Measurements from ENCODE around the gene KRT82. TPM values are rescaled to one million over a fixed set of nuclear protein-coding genes. Genes with fewer than 3 reads are reported as not detected.

KRT82 gene
- total RNA-seq, 2 experiments from 2014 or later = not detected

DNA sequence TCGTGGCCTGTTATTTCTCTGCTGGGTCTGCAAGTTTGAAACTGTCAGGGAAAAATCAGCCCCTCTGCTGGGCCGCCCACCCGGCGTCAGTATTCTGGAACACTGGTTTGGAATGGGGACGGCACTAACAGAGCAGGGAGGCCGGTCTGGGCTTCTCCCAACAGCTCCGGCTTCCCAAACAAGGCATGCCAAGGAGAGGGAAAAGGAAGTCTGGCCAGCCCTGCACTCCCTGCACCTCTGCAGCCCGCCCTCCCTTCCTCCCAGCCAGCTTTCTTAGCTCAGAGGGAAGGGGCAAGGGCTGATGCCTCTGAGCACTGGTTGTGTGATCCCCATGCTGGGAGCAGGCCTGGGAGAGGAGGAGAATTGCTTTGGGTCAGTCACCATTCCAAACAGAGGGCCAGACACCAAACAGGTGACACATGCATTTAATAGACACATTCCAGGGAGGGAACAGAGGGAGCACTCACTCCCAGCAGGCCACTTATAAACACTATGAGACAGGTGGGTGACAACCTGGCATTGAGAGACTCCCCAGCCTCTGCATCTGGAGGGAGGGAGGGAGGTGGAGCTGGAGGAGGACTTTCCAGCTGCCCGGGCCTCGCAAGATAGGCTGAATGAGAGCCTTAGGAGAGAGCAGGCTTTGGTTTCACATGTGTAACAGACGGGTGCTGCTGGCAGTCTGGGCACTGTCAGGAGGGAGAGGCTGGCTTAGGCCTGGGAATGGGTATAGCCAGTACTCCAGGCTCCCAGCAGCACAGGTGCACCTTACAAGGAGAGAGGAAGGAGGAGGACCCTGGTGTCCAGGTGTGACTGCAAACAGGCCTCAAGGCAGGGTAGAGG, 17.7 kb upstream of the KRT82 start:
- no peak overlapping the region for H2AFZ ChIP-seq (ENCODE audit: low read length)
- H3K4me3 ChIP-seq (ENCODE audit: low read depth, low read length, poor library complexity, severe bottlenecking) = no peak overlapping the region
- TF ChIP-seq, protein P1, sequence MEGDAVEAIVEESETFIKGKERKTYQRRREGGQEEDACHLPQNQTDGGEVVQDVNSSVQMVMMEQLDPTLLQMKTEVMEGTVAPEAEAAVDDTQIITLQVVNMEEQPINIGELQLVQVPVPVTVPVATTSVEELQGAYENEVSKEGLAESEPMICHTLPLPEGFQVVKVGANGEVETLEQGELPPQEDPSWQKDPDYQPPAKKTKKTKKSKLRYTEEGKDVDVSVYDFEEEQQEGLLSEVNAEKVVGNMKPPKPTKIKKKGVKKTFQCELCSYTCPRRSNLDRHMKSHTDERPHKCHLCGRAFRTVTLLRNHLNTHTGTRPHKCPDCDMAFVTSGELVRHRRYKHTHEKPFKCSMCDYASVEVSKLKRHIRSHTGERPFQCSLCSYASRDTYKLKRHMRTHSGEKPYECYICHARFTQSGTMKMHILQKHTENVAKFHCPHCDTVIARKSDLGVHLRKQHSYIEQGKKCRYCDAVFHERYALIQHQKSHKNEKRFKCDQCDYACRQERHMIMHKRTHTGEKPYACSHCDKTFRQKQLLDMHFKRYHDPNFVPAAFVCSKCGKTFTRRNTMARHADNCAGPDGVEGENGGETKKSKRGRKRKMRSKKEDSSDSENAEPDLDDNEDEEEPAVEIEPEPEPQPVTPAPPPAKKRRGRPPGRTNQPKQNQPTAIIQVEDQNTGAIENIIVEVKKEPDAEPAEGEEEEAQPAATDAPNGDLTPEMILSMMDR (conservative IDR thresholded peaks at IDR 0.05; ENCODE audit: low read length) = no peak
- no peak for TF ChIP-seq EZH2phosphoT487 (IDR thresholded peaks at IDR 0.05; ENCODE audit: borderline replicate concordance, low read depth, low read length)
- ChIA-PET POLR2A (no interaction called here), CTCF (ENCODE audit: unreplicated experiment) (no interaction called here)
- no peak overlapping the region for H3K4me2 ChIP-seq (ENCODE audit: low read length)
- no peaks in the 10 kb centered on the region for H4K20me1 ChIP-seq (ENCODE audit: insufficient read depth, low read length)
- no peak for DNase-seq (ENCODE audit: low spot score)
- H3K4me1 ChIP-seq (ENCODE audit: insufficient read depth, low read length, poor library complexity, severe bottlenecking) = no peaks in the 10 kb centered on the region
- H3K9me2 ChIP-seq (ENCODE audit: insufficient read depth, low read length) = no peaks in the 10 kb centered on the region
- no peaks in the 10 kb centered on the region for H3K79me2 ChIP-seq (ENCODE audit: insufficient read depth, low read depth, low read length)
- no TSS peak for BruUV-seq (replicated peaks)
- no peaks in the 10 kb centered on the region for H3K36me3 ChIP-seq (ENCODE audit: insufficient read depth, low read length)
- no peak overlapping the region for H3K27ac ChIP-seq (ENCODE audit: low read depth, low read length, poor library complexity, severe bottlenecking)
- intact Hi-C loops (cut with micrococcal nuclease; ENCODE audit: unreplicated experiment) = no loop called here
- H3K9me3 ChIP-seq (ENCODE audit: low read length) = no peaks in the 10 kb centered on the region

DNA sequence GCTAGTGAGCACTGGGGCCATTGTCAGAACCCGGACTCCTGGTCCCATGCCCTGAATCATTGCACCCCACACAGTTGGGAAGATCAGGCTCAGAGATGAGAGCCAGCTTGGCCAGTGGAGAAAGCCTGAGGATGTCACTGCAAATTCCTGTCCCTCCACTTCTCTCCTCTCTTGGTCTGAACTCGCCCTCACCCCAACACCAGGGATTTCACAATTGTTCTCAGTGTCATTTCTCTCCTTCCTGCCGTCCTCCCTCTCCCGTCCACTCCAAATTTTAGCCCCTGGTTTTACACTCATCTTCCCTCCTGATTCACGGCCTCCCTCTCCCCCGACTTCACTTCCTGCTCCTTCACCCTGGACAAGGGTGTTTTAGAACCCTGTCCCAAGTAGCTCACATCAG, 16.9 kb upstream of the KRT82 start:
- Histone ChIP-seq H3K79me2 (ENCODE audit: insufficient read depth, low read depth, low read length) (no peaks in the 10 kb centered on the region), H3K4me3 (ENCODE audit: low read depth, low read length, poor library complexity, severe bottlenecking) (no peak overlapping the region), H3K27ac (ENCODE audit: low read depth, low read length, poor library complexity, severe bottlenecking) (no peak overlapping the region), H3K36me3 (ENCODE audit: insufficient read depth, low read length) (no peaks in the 10 kb centered on the region), H3K4me1 (ENCODE audit: insufficient read depth, low read length, poor library complexity, severe bottlenecking) (no peaks in the 10 kb centered on the region), H3K9me3 (ENCODE audit: low read length) (no peaks in the 10 kb centered on the region), H4K20me1 (ENCODE audit: insufficient read depth, low read length) (no peaks in the 10 kb centered on the region), H3K9me2 (ENCODE audit: insufficient read depth, low read length) (no peaks in the 10 kb centered on the region), H3K4me2 (ENCODE audit: low read length) (no peak overlapping the region), H2AFZ (ENCODE audit: low read length) (no peak overlapping the region)
- no peak for TF ChIP-seq EZH2phosphoT487 (IDR thresholded peaks at IDR 0.05; ENCODE audit: borderline replicate concordance, low read depth, low read length)
- TF ChIP-seq, protein P1 (conservative IDR thresholded peaks at IDR 0.05; ENCODE audit: low read length) = no peak
- DNase-seq (ENCODE audit: low spot score) = no peak
- ChIA-PET POLR2A (no interaction called here), CTCF (ENCODE audit: unreplicated experiment) (interaction anchor here (0.5 kb wide), 1 partner anchor 1522 kb away, joined by 3 read pairs; no protein-coding TSS in a partner anchor)
- no TSS peak for BruUV-seq (replicated peaks)
- intact Hi-C loops (cut with micrococcal nuclease; ENCODE audit: unreplicated experiment) = no loop called here

GRCh38 chr12:52419656-52420055, 13.5 kb upstream of the KRT82 start:
- DNase-seq (ENCODE audit: low spot score) = no peak
- Histone ChIP-seq H2AFZ (ENCODE audit: low read length) (no peak overlapping the region), H3K27ac (ENCODE audit: low read depth, low read length, poor library complexity, severe bottlenecking) (no peak overlapping the region), H3K4me2 (ENCODE audit: low read length) (no peak overlapping the region), H3K79me2 (ENCODE audit: insufficient read depth, low read depth, low read length) (no peaks in the 10 kb centered on the region), H3K4me3 (ENCODE audit: low read depth, low read length, poor library complexity, severe bottlenecking) (no peak overlapping the region), H3K4me1 (ENCODE audit: insufficient read depth, low read length, poor library complexity, severe bottlenecking) (no peaks in the 10 kb centered on the region), H3K9me3 (ENCODE audit: low read length) (no peaks in the 10 kb centered on the region), H4K20me1 (ENCODE audit: insufficient read depth, low read length) (no peaks in the 10 kb centered on the region), H3K36me3 (ENCODE audit: insufficient read depth, low read length) (no peaks in the 10 kb centered on the region), H3K9me2 (ENCODE audit: insufficient read depth, low read length) (no peaks in the 10 kb centered on the region)
- no TSS peak for BruUV-seq (replicated peaks)
- POLR2A ChIA-PET = no interaction called here
- intact Hi-C loops (cut with micrococcal nuclease; ENCODE audit: unreplicated experiment) = no loop called here
- CTCF ChIA-PET (ENCODE audit: unreplicated experiment) = no interaction called here
- TF ChIP-seq, protein P1 (conservative IDR thresholded peaks at IDR 0.05; ENCODE audit: low read length) = no peak
- TF ChIP-seq EZH2phosphoT487 (IDR thresholded peaks at IDR 0.05; ENCODE audit: borderline replicate concordance, low read depth, low read length) = no peak
